IMR-90 (cell line): ENCODE data around the gene ENO4. TPM values are rescaled to one million over a fixed set of nuclear protein-coding genes. Genes with fewer than 3 reads are reported as not detected.

Experiments used
- ATAC-seq: fragments of 200-7000 bp; cut with Tn5 transposase; 2 replicates; pipeline ENCODE4 v1.9.1; 2020; ENCODE audit warnings: low read depth, mild to moderate bottlenecking, moderate library complexity
- BruUV-seq: library from RNA; stranded (reverse); fragments of 400-500 nt; replicated peaks from 2 replicates; lab custom pipeline; 2021; lab: Mats Ljungman, UMichigan
- CTCF ChIA-PET: fragments of 300-600 bp; formaldehyde crosslinking; extraction: SDS; loops from one replicate; lab custom pipeline; 2021; ENCODE audit warnings: antibody characterized with exemption; lab: Yijun Ruan, JAX
- POLR2A ChIA-PET: fragments of 300-600 bp; sonication (Branson Sonifier 250); formaldehyde crosslinking; loops from one replicate; lab custom pipeline; 2022; ENCODE audit warnings: antibody characterized with exemption; ENCODE audit not compliant: unreplicated experiment; lab: Charles Lee
- DNase-seq: peaks from one replicate; pipeline ENCODE4 v3.0.0; 2013
- H2AFZ ChIP-seq: replicated peaks from 2 replicates; pipeline ENCODE3; 2013; ENCODE audit warnings: low read length, mild to moderate bottlenecking; ENCODE audit not compliant: poor library complexity
- H2AK5ac ChIP-seq: 2 replicates; pipeline ENCODE4 v1.6.1; 2013; ENCODE audit warnings: low read depth, low read length, inconsistent platforms
- H2AK9ac ChIP-seq: replicated peaks from 2 replicates; pipeline ENCODE3; 2013; ENCODE audit warnings: mild to moderate bottlenecking, low read depth, low read length, moderate library complexity; ENCODE audit not compliant: poor library complexity
- H2BK120ac ChIP-seq: 2 replicates; pipeline ENCODE4 v1.6.1; 2013; ENCODE audit warnings: low read depth, low read length, inconsistent platforms
- H2BK15ac ChIP-seq: 3 replicates; pipeline ENCODE4 v1.6.1; 2013; ENCODE audit warnings: low read depth, low read length, inconsistent platforms
- H2BK20ac ChIP-seq: 2 replicates; pipeline ENCODE4 v1.6.1; 2013; ENCODE audit warnings: low read depth, mild to moderate bottlenecking, inconsistent platforms, low read length, moderate library complexity
- H2BK5ac ChIP-seq: 2 replicates; pipeline ENCODE4 v1.6.1; 2013; ENCODE audit warnings: mild to moderate bottlenecking, low read depth, low read length, inconsistent platforms; ENCODE audit not compliant: poor library complexity, severe bottlenecking
- H3K14ac ChIP-seq: replicated peaks from 2 replicates; pipeline ENCODE4 v1.6.1; 2013; ENCODE audit warnings: low read depth, low read length, inconsistent platforms
- H3K18ac ChIP-seq: 2 replicates; pipeline ENCODE4 v1.6.1; 2013; ENCODE audit warnings: low read depth, low read length, control low read depth
- H3K23ac ChIP-seq: 2 replicates; pipeline ENCODE4 v1.6.1; 2013; ENCODE audit warnings: low read depth, low read length, inconsistent platforms
- H3K27ac ChIP-seq: 2 replicates; pipeline ENCODE4 v1.5.1; 2013; ENCODE audit warnings: mild to moderate bottlenecking, control low read depth, low read length; ENCODE audit not compliant: insufficient read depth
- H3K27me3 ChIP-seq: 2 replicates; pipeline ENCODE4 v1.6.1; 2013; ENCODE audit warnings: low read length; ENCODE audit not compliant: control insufficient read depth, insufficient read depth
- H3K36me3 ChIP-seq: 2 replicates; pipeline ENCODE4 v1.6.1; 2013; ENCODE audit warnings: low read length, mixed read lengths; ENCODE audit not compliant: control insufficient read depth, insufficient read depth
- H3K4ac ChIP-seq: 2 replicates; pipeline ENCODE4 v1.6.1; 2013; ENCODE audit warnings: low read depth, low read length, inconsistent platforms
- H3K4me1 ChIP-seq: 2 replicates; pipeline ENCODE4 v1.6.1; 2013; ENCODE audit warnings: low read length, mixed read lengths; ENCODE audit not compliant: control insufficient read depth, insufficient read depth
- H3K4me2 ChIP-seq: 2 replicates; pipeline ENCODE4 v1.6.1; 2013; ENCODE audit warnings: low read depth, mild to moderate bottlenecking, control low read depth, low read length, moderate library complexity
- H3K4me3 ChIP-seq: 2 replicates; pipeline ENCODE4 v1.5.1; 2013; ENCODE audit warnings: low read depth, mild to moderate bottlenecking, control low read depth, low read length, moderate library complexity; ENCODE audit not compliant: insufficient read depth
- H3K56ac ChIP-seq: 2 replicates; pipeline ENCODE4 v1.6.1; 2013; ENCODE audit warnings: low read length, inconsistent platforms; ENCODE audit not compliant: insufficient read depth; ENCODE audit errors: extremely low read depth
- H3K79me1 ChIP-seq, 2 experiments: 2 replicates each; pipeline ENCODE4 v1.6.1; 2013; ENCODE audit warnings: low read length in 2 of 2, inconsistent platforms in 1 of 2, low read depth in 1 of 2
- H3K9ac ChIP-seq: 2 replicates; pipeline ENCODE4 v1.6.1; 2013; ENCODE audit warnings: low read depth, low read length, control low read depth
- H3K9me1 ChIP-seq: 2 replicates; pipeline ENCODE4 v1.6.1; 2013; ENCODE audit warnings: low read length, inconsistent platforms; ENCODE audit not compliant: insufficient read depth
- H3K9me3 ChIP-seq: 2 replicates; pipeline ENCODE4 v1.6.1; 2013; ENCODE audit warnings: low read length; ENCODE audit not compliant: control insufficient read depth, insufficient read depth
- H4K20me1 ChIP-seq: 2 replicates; pipeline ENCODE4 v1.6.1; 2013; ENCODE audit warnings: low read length, inconsistent platforms; ENCODE audit not compliant: insufficient read depth
- H4K5ac ChIP-seq: 2 replicates; pipeline ENCODE4 v1.6.1; 2013; ENCODE audit warnings: mild to moderate bottlenecking, low read depth, low read length, control low read depth
- H4K8ac ChIP-seq, 2 experiments: 2 replicates each; pipeline ENCODE4 v1.6.1; 2013; ENCODE audit warnings: low read depth in 2 of 2, low read length in 2 of 2, control low read depth in 1 of 2, inconsistent platforms in 1 of 2
- H4K91ac ChIP-seq: 2 replicates; pipeline ENCODE4 v1.6.1; 2013; ENCODE audit warnings: low read depth, low read length, inconsistent platforms; ENCODE audit not compliant: insufficient read depth
- BHLHE40 ChIP-seq: fragments of 150-350 bp; IDR thresholded peaks from 2 replicates; pipeline ENCODE4 v1.6.1; 2016; ENCODE audit warnings: mild to moderate bottlenecking, low read depth, low read length
- CEBPB ChIP-seq: IDR thresholded peaks from 2 replicates; pipeline ENCODE4 v1.6.1; 2012; ENCODE audit warnings: low read depth, low read length, improper control_type of control experiment
- CTCF ChIP-seq: conservative IDR thresholded peaks from 2 replicates; pipeline ENCODE4 v1.5.1; 2012; ENCODE audit warnings: mild to moderate bottlenecking, low read depth, low read length, improper control_type of control experiment
- ELK1 ChIP-seq: fragments of 150-350 bp; IDR thresholded peaks from 2 replicates; pipeline ENCODE4 v1.6.1; 2016; ENCODE audit warnings: low read depth, mild to moderate bottlenecking, low read length, moderate library complexity, borderline replicate concordance
- FOS ChIP-seq: fragments of 150-350 bp; IDR thresholded peaks from 2 replicates; pipeline ENCODE4 v1.6.1; 2016; ENCODE audit warnings: low read depth, low read length
- MAFK ChIP-seq: IDR thresholded peaks from 2 replicates; pipeline ENCODE4 v1.6.1; 2012; ENCODE audit warnings: low read depth, low read length, improper control_type of control experiment
- NFE2L2 ChIP-seq: fragments of 150-350 bp; IDR thresholded peaks from 2 replicates; pipeline ENCODE4 v1.6.1; 2016; ENCODE audit warnings: low read depth, mild to moderate bottlenecking, low read length
- POLR2A ChIP-seq: IDR thresholded peaks from 2 replicates; pipeline ENCODE4 v1.6.1; 2012; ENCODE audit warnings: mild to moderate bottlenecking, low read depth, low read length
- RAD21 ChIP-seq: IDR thresholded peaks from 2 replicates; pipeline ENCODE4 v1.6.1; 2012; ENCODE audit warnings: low read length, improper control_type of control experiment
- RCOR1 ChIP-seq: IDR thresholded peaks from 2 replicates; pipeline ENCODE4 v1.6.1; 2012; ENCODE audit warnings: mild to moderate bottlenecking, low read length, improper control_type of control experiment; ENCODE audit not compliant: insufficient replicate concordance
- RFX5 ChIP-seq: IDR thresholded peaks from 2 replicates; pipeline ENCODE4 v1.8.0; 2012; ENCODE audit warnings: low read depth, mild to moderate bottlenecking, low read length, moderate library complexity
- USF2 ChIP-seq: fragments of 150-350 bp; IDR thresholded peaks from 2 replicates; pipeline ENCODE4 v1.6.1; 2017; ENCODE audit warnings: mild to moderate bottlenecking, antibody characterized with exemption, low read length, low read depth
- WGBS, 2 experiments: methylation state at CpG; one replicate each; pipeline versions ENCODE4 v1.1.5 to v1.1.7; 2013; ENCODE audit warnings: missing lambda C conversion rate in 2 of 2; ENCODE audit not compliant: insufficient read length in 1 of 2; ENCODE audit errors: extremely low coverage in 2 of 2; 5-methylcytosine and 5-hydroxymethylcytosine counted together
- dilution Hi-C: fragments of 300-500 bp; cut with HindIII; formaldehyde crosslinking; loops from one replicate; pipeline ENCODE4 v1.14.3; 2018; ENCODE audit warnings: low sequenced_read_pairs; ENCODE audit not compliant: unreplicated experiment
- in situ Hi-C: fragments of 300-500 bp; cut with MboI; formaldehyde crosslinking; loops from 3 replicates; pipeline ENCODE4 v1.14.3; 2019; ENCODE audit warnings: low sequenced_read_pairs, inconsistent platforms, mixed read lengths
- intact Hi-C: fragments of 100-400 bp; cut with micrococcal nuclease; formaldehyde crosslinking; loops from 2 replicates; pipeline ENCODE4 v1.10.0; 2022
- polyA plus RNA-seq, 3 experiments: library from polyadenylated mRNA; depleted of rRNA; stranded (reverse); fragments of >200 nt; gene quantifications; 2 replicates each; pipeline ENCODE4 v1.2.3, GENCODE V29; 2012; ENCODE audit warnings: low replicate concordance in 1 of 3
- total RNA-seq: library from RNA; depleted of rRNA; stranded (reverse); fragments of >200 nt; gene quantifications from 2 replicates; pipeline ENCODE4 v1.2.3, GENCODE V29; 2012

ENO4 gene
- total and polyA plus RNA-seq, 2 of the 4 experiments (the other 2 are of a cell fraction), result under 0.01 to 0.05 TPM

- intact Hi-C loops (no loop called here), in situ Hi-C loops (no loop called here), dilution Hi-C loops (no loop called here)
- no peak overlapping the region for H2BK5ac ChIP-seq
- H3K14ac ChIP-seq, result no peak overlapping the region
- no peaks in the 10 kb centered on the region for H3K79me1 ChIP-seq
- no peaks in the 10 kb centered on the region for H3K4me1 ChIP-seq
- WGBS, 2 experiments, result 86% methylated on average over 6 of the region's 10 CpGs; no CpG with 5 or more reads in 1 of the 2 experiments
- H3K9ac ChIP-seq, result no peak overlapping the region
- H4K91ac ChIP-seq, result no peak overlapping the region
- H3K9me3 ChIP-seq, result no peaks in the 10 kb centered on the region
- no peak overlapping the region for H3K18ac ChIP-seq
- BruUV-seq, result no TSS peak
- no peak overlapping the region for H4K8ac ChIP-seq
- H2AFZ ChIP-seq, result no peak overlapping the region
- H3K4ac ChIP-seq, result no peak overlapping the region
- H2BK120ac ChIP-seq, result no peak overlapping the region
- no peak for TF ChIP-seq ELK1
- TF ChIP-seq CTCF, result no peak
- TF ChIP-seq BHLHE40, result no peak
- no peak for TF ChIP-seq USF2
- TF ChIP-seq MAFK, result no peak
- no peak for TF ChIP-seq RAD21
- TF ChIP-seq RFX5, result no peak
- no peak for TF ChIP-seq FOS
- no peak for TF ChIP-seq NFE2L2
- no peak for TF ChIP-seq CEBPB
- TF ChIP-seq POLR2A, result no peak
- no peak for TF ChIP-seq RCOR1
- ChIA-PET CTCF (no interaction called here), POLR2A (no interaction called here)
- no peak overlapping the region for H3K27ac ChIP-seq
- H2BK20ac ChIP-seq, result no peak overlapping the region
- H4K20me1 ChIP-seq, result no peaks in the 10 kb centered on the region
- H3K56ac ChIP-seq, result no peak overlapping the region
- no peaks in the 10 kb centered on the region for H3K9me1 ChIP-seq
- no peak overlapping the region for H3K4me3 ChIP-seq
- H3K23ac ChIP-seq, result no peak overlapping the region
- H3K36me3 ChIP-seq, result no peaks in the 10 kb centered on the region
- H3K4me2 ChIP-seq, result no peak overlapping the region
- H2BK15ac ChIP-seq, result no peak overlapping the region
- H2AK5ac ChIP-seq, result no peak overlapping the region
- ATAC-seq (no peak), DNase-seq (no peak)
- H2AK9ac ChIP-seq, result no peak overlapping the region
- H3K27me3 ChIP-seq, result peaks cover 29% of the 10 kb centered on the region
- H4K5ac ChIP-seq, result no peak overlapping the region
Measured at GRCh38 chr10:116831790-116832189, 17.5 kb upstream of the ENO4 start.
